Prostate gland (tissue), 2 donors: Measurements from ENCODE around the gene TNK1.

ENCODE experiments used
- CTCF ChIP-seq, 4 experiments: fragments of 200-600 bp in 2 of 4; fragments of 450-650 bp in 2 of 4; sonication (generic) in 2 of 4; IDR thresholded peaks; 1 replicate in 3 of 4; 2 replicates in 1 of 4; pipeline ENCODE4 v1.5.1; 2016 to 2019; ENCODE audit warnings: antibody characterized with exemption in 4 of 4, mild to moderate bottlenecking in 2 of 4, moderate library complexity in 2 of 4
- POLR2AphosphoS5 ChIP-seq: sonication (generic); formaldehyde crosslinking; IDR thresholded peaks from one replicate; pipeline ENCODE4 v1.6.1; 2017; ENCODE audit warnings: antibody characterized with exemption

- TF ChIP-seq CTCF (IDR thresholded peaks at IDR 0.05) (peak; percentile 61 to 94 (median 88)), POLR2AphosphoS5 (peak; percentile 63)
These were observed 24.8 kb upstream of the TNK1 start for GRCh38 chr17:7356072-7356549.
